Measurements from ENCODE around the gene CDC14A.

- TF ChIP-seq, protein P1, sequence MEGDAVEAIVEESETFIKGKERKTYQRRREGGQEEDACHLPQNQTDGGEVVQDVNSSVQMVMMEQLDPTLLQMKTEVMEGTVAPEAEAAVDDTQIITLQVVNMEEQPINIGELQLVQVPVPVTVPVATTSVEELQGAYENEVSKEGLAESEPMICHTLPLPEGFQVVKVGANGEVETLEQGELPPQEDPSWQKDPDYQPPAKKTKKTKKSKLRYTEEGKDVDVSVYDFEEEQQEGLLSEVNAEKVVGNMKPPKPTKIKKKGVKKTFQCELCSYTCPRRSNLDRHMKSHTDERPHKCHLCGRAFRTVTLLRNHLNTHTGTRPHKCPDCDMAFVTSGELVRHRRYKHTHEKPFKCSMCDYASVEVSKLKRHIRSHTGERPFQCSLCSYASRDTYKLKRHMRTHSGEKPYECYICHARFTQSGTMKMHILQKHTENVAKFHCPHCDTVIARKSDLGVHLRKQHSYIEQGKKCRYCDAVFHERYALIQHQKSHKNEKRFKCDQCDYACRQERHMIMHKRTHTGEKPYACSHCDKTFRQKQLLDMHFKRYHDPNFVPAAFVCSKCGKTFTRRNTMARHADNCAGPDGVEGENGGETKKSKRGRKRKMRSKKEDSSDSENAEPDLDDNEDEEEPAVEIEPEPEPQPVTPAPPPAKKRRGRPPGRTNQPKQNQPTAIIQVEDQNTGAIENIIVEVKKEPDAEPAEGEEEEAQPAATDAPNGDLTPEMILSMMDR (IDR thresholded peaks at IDR 0.05): no peak
- no peak for TF ChIP-seq EP300 (IDR thresholded peaks at IDR 0.05)
Measured at GRCh38 chr1:100438789-100439188, 86.5 kb downstream of the CDC14A start.

Measured in tibial nerve (tissue), 4 donors.